ENCODE data around the gene SORBS1. TPM values are rescaled to one million over a fixed set of nuclear protein-coding genes. Genes with fewer than 3 reads are reported as not detected.

SORBS1 gene
- total and polyA plus RNA-seq, 9 of the 15 experiments (the other 6 are each of a cell fraction or from before 2014, with no cell fraction given): 2.0 to 13.3 (median 6.5) TPM

DNA sequence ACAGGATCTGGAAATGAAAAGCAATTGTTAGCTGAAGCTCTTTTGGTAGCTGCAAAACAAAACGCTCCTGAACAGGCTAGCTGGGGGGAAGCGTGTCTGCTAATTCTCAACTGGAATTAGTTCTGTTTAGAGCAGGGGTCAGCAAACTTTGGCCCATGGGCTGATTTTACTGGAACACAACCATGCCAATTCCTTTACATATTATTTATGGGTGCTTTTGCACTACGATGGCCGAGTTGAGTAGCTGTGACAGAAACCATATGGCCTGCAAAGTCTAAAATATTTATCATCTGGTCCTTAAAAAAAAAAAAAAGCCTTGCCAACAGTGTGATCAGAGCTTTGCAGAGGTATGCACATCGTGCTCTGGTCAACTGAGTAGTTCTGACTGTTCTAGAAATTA, 162.0 kb downstream of the SORBS1 start (continued):
- TF ChIP-seq ZNF197 (CRISPR knock-in tag; IDR thresholded peaks at IDR 0.05; ENCODE audit: low read depth) (no peak), RBM39 (optimal IDR thresholded peaks at IDR 0.05; ENCODE audit: low read depth, low read length) (no peak), HNRNPL (IDR thresholded peaks at IDR 0.05; ENCODE audit: low read depth, low read length) (no peak), CEBPG (CRISPR knock-in tag; IDR thresholded peaks at IDR 0.05) (no peak), CEBPG (tag; conservative IDR thresholded peaks at IDR 0.05 in 1 of 2, IDR thresholded peaks at IDR 0.05 in 1 of 2) (no peak), SMARCA5 (IDR thresholded peaks at IDR 0.05) (no peak), TRIM24 (IDR thresholded peaks at IDR 0.05) (no peak), MCM3 (IDR thresholded peaks at IDR 0.05) (no peak)
- TF ChIP-seq, protein P1, sequence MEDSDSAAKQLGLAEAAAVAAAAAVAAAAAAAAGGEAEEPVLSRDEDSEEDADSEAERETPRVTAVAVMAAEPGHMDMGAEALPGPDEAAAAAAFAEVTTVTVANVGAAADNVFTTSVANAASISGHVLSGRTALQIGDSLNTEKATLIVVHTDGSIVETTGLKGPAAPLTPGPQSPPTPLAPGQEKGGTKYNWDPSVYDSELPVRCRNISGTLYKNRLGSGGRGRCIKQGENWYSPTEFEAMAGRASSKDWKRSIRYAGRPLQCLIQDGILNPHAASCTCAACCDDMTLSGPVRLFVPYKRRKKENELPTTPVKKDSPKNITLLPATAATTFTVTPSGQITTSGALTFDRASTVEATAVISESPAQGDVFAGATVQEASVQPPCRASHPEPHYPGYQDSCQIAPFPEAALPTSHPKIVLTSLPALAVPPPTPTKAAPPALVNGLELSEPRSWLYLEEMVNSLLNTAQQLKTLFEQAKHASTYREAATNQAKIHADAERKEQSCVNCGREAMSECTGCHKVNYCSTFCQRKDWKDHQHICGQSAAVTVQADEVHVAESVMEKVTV (CRISPR knock-in tag; IDR thresholded peaks at IDR 0.05): no peak
- TF ChIP-seq, protein P2, sequence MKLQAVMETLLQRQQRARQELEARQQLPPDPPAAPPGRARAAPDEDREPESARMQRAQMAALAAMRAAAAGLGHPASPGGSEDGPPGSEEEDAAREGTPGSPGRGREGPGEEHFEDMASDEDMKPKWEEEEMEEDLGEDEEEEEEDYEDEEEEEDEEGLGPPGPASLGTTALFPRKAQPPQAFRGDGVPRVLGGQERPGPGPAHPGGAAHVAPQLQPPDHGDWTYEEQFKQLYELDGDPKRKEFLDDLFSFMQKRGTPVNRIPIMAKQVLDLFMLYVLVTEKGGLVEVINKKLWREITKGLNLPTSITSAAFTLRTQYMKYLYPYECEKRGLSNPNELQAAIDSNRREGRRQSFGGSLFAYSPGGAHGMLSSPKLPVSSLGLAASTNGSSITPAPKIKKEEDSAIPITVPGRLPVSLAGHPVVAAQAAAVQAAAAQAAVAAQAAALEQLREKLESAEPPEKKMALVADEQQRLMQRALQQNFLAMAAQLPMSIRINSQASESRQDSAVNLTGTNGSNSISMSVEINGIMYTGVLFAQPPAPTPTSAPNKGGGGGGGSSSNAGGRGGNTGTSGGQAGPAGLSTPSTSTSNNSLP (IDR thresholded peaks at IDR 0.05; ENCODE audit: borderline replicate concordance, low read depth, low read length): no peak
